Lower leg skin (tissue), 4 donors: Measurements from ENCODE around the gene GPR87. TPM values are rescaled to one million over a fixed set of nuclear protein-coding genes. Genes with fewer than 3 reads are reported as not detected.

Experiments used
- DNase-seq, 2 donors: peaks; one replicate each; pipeline ENCODE4 v3.0.0-alpha.2; 2019; ENCODE audit warnings: low spot score in 2 of 2
- H3K4me3 ChIP-seq: fragments of 200-600 bp; sonication (generic); 2 replicates; pipeline ENCODE4 v1.5.1; 2017; ENCODE audit warnings: mild to moderate bottlenecking, low read depth; ENCODE audit not compliant: poor library complexity, severe bottlenecking
- CTCF ChIP-seq, 3 donors: fragments of 450-650 bp; IDR thresholded peaks; one replicate each; pipeline ENCODE4 v1.5.1; 2016; ENCODE audit warnings: antibody characterized with exemption in 3 of 3, mild to moderate bottlenecking in 3 of 3, moderate library complexity in 2 of 3
- POLR2A ChIP-seq, 2 donors: fragments of 450-650 bp; IDR thresholded peaks; one replicate each; pipeline ENCODE4 v1.6.1; 2016 to 2017; ENCODE audit warnings: antibody characterized with exemption in 2 of 2, mild to moderate bottlenecking in 1 of 2, moderate library complexity in 1 of 2
- WGBS, 2 donors: methylation state at CpG; one replicate each; pipeline ENCODE4 v1.1.5; 2018; 5-methylcytosine and 5-hydroxymethylcytosine counted together
- intact Hi-C: fragments of 100-400 bp; cut with DNase I; formaldehyde crosslinking; loops from one replicate; pipeline ENCODE4 v1.15.0; 2023; ENCODE audit warnings: low total_unique reads
- total RNA-seq, 4 donors: library from RNA; depleted of rRNA; stranded (reverse); fragments of >200 nt; gene quantifications; one replicate each; pipeline ENCODE4 v1.1.0, GENCODE V29; 2016

Gene GPR87
- 10 to 100 TPM; 24.2 to 68.5 (median 55.4) TPM for total RNA-seq

- WGBS, 2 donors: 47 to 51% methylated on average over 7 of the region's 7 CpGs
- DNase-seq: no peak
- intact Hi-C loops: no loop called here
- TF ChIP-seq CTCF (IDR thresholded peaks at IDR 0.05): no peak
- no peak for TF ChIP-seq POLR2A (IDR thresholded peaks at IDR 0.05)
- H3K4me3 ChIP-seq: no peak within 1 kb of the TSS
Observed at GRCh38 chr3:151316267-151316991, at the start of gene GPR87. Gene GPR87, minus strand, starts transcription at chr3:151316820. Its CDS starts 16,720 bp downstream, at chr3:151300100.

- no peak overlapping the region for H3K4me3 ChIP-seq
- 74 to 82% methylated on average over 3 of the region's 3 CpGs for whole genome bisulfite sequencing, 2 donors
- intact Hi-C loops: no loop called here
- TF ChIP-seq POLR2A (IDR thresholded peaks at IDR 0.05) (no peak), CTCF (IDR thresholded peaks at IDR 0.05) (no peak)
- DNase-seq: no peak
Observed at GRCh38 chr3:151362751-151363174, 46.1 kb upstream of the GPR87 start.

GRCh38 chr3:151357463-151357850, 40.8 kb upstream of the GPR87 start:
- 45 to 48% methylated on average over 2 of the region's 2 CpGs for WGBS, 2 donors
- H3K4me3 ChIP-seq: no peak overlapping the region
- no peak for TF ChIP-seq POLR2A (IDR thresholded peaks at IDR 0.05)
- no peak for TF ChIP-seq CTCF (IDR thresholded peaks at IDR 0.05)
- DNase-seq: no peak
- intact Hi-C loops: no loop called here

GRCh38 chr3:151356794-151357462, 40.3 kb upstream of the GPR87 start:
- 29 to 36% methylated on average over 2 of the region's 2 CpGs for WGBS, 2 donors
- no peak for TF ChIP-seq CTCF (IDR thresholded peaks at IDR 0.05)
- TF ChIP-seq POLR2A (IDR thresholded peaks at IDR 0.05): no peak
- no peak overlapping the region for H3K4me3 ChIP-seq
- no peak for DNase-seq
- intact Hi-C loops: no loop called here

- H3K4me3 ChIP-seq: no peak overlapping the region
- WGBS, 2 donors: 86 to 87% methylated on average over 4 of the region's 4 CpGs
- intact Hi-C loops: no loop called here
- no peak for DNase-seq
- TF ChIP-seq CTCF (IDR thresholded peaks at IDR 0.05): no peak
- TF ChIP-seq POLR2A (IDR thresholded peaks at IDR 0.05): no peak
Observed at GRCh38 chr3:151351648-151352047, 35.0 kb upstream of the GPR87 start.
